ENCODE measurements around the gene ITCH.
A peak's percentile ranks its signal among the peaks of the same experiment; 100 is the strongest.
"Not testable (repeated sequence)": the region's sequence is repeated elsewhere in the genome, so short reads cannot be mapped to it uniquely, and the experiment has no call there.

Gene ITCH

DNA sequence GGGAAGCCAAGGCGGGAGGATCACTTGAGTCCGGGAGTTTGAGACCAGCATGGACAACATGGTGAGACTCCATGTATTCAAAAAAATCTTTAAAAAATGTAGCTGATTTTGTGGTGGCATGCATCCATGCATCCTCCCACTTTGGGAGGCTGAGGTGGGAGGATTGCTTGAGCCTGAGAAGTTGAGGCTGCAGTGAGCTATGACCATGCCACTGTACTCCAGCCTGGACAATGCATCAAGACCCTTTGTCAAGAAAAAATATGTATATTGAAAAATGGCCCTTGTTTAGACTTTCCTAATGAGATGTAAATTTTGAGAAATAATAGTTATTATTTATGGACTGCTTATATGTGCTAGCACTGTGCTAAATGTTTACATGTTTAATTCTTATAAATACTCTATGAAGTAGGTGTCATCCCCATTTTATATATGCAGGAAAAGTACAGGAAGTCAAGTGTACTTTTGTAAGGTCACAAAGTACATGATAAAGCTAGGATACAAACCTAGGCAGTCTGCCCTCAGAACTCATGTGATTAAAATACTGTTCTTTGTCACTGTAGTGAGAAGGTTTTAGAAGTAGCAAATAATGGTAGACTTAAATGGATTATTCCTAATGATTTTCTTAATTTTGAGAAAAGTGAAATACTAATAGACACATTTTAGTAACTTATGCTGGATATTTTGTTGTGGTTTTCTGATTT, 58.8 kb downstream of the ITCH start:
- DNase-seq: no peak

DNA sequence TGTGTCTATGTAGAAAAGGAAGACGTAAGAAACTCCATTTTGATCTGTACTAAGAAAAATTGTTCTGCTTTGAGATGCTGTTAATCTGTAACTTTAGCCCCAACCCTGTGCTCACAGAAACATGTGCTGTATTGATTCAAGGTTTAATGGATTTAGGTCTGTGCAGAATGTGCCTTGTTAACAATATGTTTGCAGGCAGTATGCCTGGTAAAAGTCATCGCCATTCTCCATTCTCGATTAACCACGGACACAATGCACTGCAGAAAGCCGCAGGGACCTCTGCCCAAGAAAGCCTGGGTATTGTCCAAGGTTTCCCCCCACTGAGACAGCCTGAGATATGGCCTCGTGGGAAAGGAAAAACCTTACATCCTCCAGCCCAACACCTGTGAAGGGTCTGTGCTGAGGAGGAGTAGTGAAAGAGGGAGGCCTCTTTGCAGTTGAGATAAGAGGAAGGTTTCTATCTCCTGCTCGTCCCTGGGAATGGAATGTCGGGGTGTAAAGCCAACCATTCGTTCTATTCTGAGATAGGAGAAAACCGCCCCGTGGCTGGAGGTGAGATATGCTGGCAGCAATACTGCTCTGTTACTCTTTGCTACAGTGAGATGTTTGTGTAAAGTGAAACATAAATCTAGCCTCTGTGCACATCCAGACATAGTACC, 62.1 kb downstream of the ITCH start:
- not testable (repeated sequence) for DNase-seq

DNA sequence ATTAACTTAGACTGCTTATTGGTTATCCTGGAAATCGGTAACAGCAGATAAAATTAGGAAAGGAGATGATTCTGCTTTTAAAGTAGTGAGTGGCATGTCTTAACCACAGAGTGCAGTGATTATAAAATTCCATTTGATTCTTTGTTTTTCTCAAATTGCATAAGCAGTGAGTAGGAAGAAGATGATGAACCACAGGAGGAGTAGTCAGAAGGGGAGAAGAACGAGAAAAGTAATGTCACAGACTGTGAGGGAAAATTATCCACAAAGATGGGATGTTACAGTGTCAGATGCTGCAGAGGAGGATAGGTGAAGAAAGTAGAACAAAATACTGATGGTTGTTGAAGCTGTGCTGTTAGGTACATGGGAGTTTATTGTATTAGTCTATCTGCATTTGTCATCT, 63.0 kb downstream of the ITCH start:
- no peak for DNase-seq

DNA sequence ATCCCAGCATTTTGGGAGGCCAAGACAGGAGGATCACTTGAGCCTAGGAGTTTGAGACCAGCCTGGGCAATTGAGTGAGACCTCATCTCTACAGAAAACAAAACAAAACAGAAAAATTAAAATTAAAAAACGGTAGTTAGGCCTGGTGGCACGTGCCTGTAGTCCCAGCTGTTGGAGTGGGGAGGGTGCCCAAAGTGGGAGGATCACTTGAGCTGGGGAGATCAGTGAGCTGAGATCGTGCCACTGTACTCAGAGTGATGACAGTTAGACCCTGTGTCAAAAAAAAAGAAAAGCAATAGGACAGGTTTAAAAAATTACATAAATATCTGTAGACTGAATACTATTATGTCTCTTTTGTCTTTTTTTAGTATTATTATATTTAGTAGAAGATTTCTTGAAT, 64.3 kb downstream of the ITCH start:
- no peak for DNase-seq

DNA sequence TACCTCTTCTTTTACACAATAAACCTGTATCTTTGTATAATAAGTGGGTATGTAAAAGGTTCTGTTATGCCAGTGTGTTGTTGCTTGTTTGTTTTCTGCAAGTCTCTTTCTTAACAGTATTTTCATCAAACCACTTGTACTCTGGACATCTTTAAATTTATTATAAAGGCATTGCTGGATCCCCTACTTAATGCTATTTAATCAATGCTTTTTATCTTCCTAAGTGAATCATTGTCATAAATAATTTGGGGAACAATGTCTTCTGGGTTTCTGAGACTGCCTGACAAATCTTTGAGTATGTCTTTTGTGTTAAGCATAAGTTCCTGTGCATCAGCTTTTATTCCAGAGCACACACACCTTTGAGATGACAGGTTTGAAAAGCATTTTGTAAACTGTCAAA, 64.7 kb downstream of the ITCH start:
- DNase-seq: no peak

DNA sequence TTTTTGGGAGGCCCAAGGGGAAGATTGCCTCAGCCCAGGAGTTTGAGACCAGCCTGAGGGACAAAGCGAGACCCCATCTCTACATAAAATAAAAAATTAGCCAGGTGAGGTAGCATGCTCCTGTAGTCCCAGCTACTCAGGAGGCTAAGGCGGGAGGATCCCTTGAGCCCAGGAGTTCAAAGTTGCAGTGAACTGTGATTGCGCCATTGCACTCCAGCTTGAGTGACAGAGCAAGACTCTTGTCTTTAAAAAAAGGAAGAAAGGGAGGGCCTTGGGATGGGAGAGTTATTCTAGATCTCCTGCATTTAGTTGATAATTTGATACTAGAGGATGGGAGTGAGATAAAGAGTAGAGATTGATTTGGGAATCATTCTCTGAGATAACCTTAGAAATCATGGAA, 68.1 kb downstream of the ITCH start:
- DNase-seq: no peak

DNA sequence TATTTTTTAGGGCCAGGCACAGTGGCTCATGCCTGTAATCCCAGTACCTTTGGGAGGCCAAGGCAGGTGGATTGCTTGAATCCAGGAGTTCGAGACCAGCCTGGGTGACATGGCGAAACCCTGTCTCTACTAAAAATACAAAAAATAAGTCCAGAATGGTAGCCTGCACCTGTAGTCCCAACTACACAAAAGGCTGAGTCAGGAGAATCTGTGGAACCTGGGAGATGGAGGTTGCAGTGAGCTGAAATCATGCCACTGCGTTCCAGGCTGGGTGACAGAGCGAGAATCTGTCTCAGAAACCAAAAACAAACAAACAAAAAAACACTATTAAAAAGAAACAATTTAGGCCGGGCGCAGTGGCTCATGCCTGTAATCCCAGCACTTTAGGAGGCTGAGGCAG, 69.6 kb downstream of the ITCH start:
- not testable (repeated sequence) for DNase-seq

DNA sequence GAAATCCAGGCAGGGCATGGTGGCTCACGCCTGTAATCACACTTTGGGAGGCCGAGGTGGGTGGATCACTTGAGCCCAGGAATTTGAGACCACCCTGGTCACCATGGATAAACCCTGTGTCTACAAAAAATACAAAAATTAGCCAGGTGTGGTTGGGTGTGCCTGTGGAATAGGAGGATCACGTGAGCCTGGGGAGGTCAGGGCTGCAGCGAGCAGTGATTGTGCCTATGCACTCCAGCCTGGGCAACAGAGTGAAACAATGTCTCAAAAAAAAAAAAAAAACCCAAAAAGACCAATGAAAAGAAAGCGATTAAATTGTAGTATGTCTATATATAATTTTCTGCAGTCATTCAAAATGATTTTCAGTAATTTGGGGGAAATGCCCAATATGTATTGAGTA, 70.3 kb downstream of the ITCH start:
- DNase-seq: no peak

DNA sequence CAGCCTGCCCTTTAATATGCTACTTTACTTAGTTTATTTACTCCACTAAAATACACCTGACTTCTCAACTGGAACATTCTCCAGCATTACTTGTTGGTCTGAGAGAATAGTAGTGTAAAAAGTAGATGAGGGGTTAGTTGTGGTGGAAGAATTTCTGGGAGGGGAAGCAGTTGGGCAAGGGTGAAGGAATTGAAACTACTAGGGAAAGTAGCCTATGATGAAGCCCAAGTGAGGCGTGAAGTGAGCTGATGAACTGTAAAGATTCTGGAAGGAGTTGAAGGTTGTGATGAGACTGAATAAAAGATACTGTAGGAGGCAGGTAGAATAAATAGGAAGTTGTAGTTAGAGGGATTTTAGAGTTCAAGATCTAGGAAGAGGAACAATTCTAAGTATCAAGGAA, 72.5 kb downstream of the ITCH start:
- no peak for DNase-seq

DNA sequence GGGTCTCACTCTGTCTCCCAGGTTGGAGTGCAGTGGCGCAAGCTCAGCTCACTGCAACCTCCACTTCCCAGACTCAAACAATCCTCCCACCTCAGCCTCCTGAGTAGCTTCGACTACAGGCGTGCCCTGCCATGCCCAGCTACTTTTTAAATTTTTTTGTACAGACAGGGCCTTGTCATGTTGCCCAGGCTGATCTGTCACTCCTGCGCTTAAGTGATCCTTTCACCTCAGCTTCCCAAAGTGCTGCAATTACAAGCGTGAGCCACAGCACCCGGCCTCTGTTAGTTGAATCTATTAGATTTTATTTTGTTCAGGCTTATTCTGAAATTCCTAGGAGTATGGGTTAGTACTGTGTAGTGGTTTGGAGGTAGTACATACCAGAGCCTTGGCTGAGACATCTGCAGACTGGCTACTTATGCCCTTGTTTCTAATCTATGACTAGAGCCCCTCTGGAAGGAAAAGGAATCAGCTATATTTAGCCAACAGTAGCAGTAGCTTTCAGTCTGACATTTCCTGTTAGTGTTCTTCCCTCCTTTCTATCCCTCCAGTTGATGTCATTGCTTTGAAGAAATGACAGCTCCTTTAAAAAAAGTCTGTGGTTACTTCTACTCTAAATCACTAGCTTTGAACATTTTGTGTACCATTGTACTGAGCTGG, 74.4 kb downstream of the ITCH start:
- DNase-seq: no peak

DNA sequence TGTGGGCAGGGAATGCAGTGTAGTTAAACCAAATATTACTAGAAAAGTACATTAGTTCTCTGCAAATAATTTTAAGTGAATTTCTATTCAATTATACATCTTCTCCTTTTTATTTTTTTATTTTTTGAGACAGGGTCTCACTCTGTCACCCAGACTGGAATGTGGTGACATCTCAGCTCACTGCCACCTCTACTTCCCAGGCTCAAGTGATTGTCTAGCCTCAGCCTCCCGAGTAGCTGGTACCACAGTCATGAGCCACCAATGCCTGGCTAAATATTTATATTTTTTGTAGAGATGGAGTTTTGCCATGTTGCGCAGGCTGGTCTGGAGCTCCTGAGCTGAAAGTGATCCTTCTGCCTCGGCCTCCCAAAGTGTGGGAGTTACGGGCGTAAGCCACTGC, 76.1 kb downstream of the ITCH start:
- DNase-seq: no peak

DNA sequence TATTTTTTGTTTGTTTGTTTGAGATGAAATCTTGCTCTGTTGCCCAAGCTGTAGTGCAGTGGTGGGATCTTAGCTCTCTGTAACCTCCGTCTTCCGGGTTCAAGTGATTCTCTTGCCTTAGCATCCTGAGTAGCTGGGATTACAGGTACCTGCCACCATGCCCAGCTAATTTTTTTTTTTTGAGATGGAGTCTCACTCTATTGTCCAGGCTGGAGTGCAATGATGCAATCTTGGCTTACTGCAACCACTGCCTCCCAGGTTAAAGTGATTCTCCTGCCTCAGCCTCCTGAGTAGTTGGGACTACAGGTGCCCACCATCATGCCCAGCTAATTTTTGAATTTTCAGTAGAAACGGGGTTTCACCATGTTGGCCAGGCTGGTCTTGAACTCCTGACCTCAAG, 78.3 kb downstream of the ITCH start:
- not testable (repeated sequence) for DNase-seq

DNA sequence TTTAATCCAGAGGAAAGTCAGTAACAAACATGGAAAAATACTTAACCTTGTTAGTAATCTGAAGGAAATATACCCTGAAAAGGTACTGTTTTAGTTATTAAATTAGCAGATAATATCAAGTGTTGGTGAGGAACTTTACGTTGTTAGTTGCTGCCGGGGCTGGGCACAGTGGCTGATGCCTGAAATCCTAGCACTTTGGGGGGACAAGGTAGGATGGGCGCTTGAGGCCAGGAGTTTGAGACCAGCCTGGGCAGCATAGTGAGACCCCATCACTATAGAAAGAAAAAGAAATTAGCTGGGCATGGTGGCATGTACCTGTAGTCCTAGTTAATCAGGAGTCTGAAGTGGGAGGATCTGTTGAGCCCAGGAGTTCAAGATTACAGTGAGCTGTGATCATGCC, 80.5 kb downstream of the ITCH start:
- no peak for DNase-seq

DNA sequence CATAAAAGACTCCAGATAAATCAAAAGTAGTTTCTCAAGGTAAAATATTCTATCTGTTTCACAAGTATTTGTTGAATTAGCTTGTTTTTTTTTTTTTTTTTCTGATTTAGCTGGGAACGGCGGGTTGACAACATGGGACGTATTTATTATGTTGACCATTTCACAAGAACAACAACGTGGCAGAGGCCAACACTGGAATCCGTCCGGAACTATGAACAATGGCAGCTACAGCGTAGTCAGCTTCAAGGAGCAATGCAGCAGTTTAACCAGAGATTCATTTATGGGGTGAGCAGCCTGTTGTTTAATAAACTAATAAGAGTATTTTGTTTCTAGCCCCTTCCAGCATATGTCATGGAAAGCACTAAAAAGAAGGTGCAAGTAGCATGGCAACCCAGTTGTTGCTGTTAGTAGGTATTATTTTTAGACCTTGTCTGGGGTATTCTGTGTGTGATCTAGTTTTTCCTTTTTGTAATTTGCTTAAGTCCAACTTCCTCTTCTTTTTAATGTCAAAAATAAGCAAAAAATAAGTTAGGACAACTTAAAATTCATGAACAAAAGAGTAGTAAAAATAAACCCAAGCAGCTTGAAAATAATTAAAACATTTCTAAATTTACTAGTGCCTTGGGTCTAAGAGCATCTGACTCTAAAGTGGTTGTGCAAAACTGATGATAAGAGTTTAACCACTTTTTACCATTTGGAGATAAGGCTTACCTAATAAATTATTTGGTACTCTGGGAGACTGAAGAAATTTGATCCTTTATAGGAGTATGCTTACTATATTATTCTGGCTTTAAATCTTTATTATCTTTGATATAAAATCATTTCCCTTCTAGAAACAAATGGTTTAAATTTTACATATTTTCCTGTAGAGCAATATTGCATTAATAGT, 82.3 kb downstream of the ITCH start:
- peak; percentile 56 for DNase-seq

DNA sequence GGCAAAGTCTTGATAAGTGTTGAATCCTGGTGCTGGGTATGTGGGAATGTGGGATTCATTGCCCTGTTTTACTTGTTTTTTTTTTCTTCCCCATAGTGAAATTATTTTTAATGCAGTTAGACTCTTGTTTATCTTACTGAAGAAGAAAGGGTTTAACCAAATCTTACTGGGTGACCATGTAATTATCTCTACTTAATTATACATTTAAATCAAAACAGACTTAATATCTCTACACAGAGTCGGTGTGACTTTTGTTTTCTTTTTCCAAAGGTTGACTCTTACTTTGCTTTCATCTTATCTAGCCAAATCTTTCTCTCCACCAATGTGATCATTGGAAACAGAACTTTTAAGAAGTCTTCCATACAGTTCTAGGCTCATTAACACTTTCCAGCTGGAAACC, 85.4 kb downstream of the ITCH start:
- no peak for DNase-seq

DNA sequence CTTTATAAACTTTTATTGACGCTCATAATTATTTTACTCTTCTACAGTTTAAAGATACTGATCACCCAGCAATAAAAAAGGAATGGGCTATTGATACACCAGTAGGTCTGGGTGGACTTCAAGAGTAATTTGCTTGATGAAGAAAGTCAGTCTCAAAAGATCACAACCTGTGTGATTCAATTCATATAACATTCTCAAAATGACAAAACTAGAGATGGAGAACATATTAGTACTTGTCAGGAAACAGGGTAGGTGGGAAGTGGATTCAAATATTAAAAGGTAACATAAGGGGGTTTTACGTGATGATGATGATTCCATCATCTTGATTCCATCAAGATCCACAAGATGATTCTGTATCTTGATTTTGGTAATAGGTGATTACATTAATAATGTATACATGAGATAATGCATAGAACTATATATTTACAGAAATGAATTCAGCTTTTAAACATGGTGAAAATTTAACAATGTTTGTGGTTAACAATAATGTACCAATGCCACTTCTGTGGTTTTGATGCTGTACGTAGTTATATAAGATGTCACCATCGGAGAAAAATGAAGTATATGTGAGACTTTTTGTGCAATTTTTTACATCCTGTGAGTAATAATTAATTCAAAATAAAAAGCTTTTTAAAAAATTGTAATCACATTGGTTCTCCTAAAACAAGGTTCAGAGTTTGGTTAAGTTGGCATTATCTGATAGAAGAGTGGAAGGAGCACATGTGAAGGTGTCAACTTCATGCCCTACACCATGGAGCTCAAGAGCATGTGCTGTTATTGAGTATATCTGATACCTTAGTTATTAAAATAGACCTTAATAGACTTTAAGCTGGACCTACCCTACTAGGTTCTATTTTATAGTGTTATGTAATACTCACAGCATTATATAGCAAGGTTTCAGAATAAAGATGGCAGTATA, 86.9 kb downstream of the ITCH start:
- DNase-seq: no peak

DNA sequence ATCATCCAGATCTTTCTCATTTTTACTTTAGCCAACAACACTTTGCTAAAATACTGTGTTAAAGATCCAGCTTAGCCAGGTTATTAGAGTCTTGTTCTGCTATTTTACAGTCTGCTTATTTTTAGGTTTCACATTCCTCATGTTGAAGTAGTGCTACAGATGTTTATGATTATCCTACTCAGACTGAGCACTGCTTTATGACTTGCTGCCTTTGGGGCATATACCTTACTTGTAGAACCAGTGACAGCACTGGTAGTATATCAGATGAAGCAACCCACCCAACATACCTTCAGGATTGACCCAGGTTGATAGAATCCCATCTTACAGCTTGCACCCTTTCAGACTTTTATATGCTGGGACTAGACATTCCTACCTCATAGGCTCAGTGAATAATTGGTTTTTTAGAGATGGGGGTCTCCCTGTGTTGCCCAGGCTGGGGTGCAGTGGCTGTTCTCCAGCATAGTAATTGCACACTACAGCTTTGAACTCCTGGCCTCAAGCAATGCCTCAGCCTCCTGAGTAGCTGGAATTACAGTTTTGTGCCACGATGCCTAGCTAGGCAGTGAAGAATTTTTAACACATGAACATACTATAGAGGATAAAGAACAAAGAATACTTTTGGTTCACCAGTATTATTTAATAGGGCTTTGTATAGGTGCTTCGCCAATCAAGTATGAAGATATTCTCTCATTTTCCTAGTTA, 89.4 kb downstream of the ITCH start:
- no peak for DNase-seq

DNA sequence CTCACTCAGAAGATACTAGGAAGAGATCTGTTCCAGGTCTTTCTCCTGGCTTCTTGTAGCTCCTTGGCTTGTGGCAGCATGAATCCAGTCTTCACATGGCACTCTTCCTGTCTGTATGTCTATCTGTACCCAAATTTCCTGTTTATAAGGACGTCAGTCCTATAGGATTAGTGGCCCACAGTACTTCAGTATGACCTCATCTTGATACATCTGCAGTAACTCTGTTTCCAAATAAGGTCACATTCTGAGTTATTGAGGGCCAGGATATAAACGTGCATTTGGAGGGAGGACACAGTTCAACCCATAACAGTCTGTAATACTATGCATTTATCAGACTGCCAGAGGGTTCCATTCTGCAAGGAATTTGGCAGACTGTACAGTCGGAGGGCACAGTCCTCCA, 95.6 kb downstream of the ITCH start:
- no peak for DNase-seq

DNA sequence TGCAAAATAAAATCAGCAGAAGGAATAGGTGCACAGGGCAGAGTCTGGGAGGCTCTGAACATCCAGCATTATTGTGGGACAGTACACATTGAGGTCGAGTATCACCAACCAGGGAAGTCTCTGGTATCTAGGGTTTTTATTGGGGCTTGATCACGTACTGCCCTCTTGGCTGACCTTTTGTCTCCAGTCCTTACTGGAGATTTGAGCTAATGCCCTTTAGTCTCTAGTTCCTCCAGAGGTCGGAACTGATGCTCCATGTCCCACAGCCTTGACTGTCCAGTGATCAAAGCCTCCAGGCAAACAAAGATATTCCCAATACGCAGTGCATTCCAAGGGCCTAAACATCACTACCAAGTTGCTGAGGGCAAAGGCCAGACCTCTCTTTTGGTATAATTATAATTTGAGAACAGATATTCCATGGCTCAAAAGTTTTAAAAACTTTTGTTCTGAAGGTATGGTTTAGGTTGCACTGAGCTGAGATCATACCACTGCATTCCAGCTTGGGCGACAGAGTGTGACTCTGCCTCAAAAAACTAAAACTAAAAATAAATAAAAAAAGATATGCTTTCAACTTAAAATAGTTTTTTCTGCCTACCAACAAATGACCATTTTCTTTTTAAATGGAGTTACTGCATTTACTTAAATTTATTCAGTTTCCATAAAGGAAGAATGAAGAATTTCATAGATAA, 96.3 kb downstream of the ITCH start:
- no peak for DNase-seq

DNA sequence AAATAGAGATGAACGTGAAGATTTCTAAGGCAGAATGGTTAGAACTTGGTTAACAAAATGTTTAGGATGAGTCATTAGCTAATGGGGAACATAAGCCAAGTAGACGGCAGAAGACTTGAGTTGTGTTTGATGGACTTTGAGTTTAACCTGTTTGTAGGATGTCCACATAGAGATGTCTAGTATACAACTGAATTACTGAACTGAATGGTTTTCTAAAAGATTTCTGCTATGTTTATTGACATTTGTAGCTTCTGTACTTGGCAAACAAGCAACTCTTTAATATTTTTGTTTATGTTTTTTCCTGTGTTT, 98.7 kb downstream of the ITCH start:
- no peak for DNase-seq

DNA sequence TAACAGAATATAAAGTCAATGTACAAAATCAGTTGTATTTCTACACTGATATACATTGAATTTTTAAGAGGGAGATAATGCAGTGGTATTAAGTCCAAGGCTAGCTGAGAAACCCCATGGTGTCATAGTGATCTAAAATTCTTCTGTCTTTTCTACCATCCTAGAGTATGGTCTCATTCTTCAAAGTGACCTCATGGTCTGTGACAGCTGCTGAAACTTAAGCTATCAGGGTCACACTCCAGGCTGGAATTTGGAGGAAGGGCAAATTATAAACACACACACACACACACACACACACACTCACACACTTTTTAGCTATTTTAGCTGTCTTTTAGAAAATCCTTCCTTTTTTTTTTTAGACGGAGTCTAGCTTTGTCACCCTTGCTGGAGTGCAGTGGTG, 105.9 kb downstream of the ITCH start:
- DNase-seq: no peak

Measured in midbrain (tissue), 1 donor.